GM18858 (cell line): Measurements from ENCODE around the gene ANKRD33.
A peak's percentile ranks its signal among the peaks of the same experiment; 100 is the strongest.

Source experiments
- ATAC-seq: cut with Tn5 transposase; IDR thresholded peaks from one replicate; pipeline ENCODE4 v1.9.1; 2021; ENCODE audit not compliant: unreplicated experiment

The ANKRD33 gene

GRCh38 chr12:51915951-51916350 is 28.0 kb downstream of the ANKRD33 start:
- ATAC-seq, result no peak

- ATAC-seq, result no peak
Observed at GRCh38 chr12:51917041-51917590, 29.2 kb downstream of the ANKRD33 start.

GRCh38 chr12:51917746-51918453 is 30.0 kb downstream of the ANKRD33 start:
- no peak for ATAC-seq

GRCh38 chr12:51920046-51920445 is 32.1 kb downstream of the ANKRD33 start:
- ATAC-seq, result no peak

- no peak for ATAC-seq
Observed at GRCh38 chr12:51921017-51921725, 33.3 kb downstream of the ANKRD33 start.

GRCh38 chr12:51922146-51922545 is 34.2 kb downstream of the ANKRD33 start:
- no peak for ATAC-seq

- ATAC-seq, result no peak
Observed at GRCh38 chr12:51922762-51923505, 35.0 kb downstream of the ANKRD33 start.

GRCh38 chr12:51923506-51924365 is 35.8 kb downstream of the ANKRD33 start:
- ATAC-seq, result no peak

GRCh38 chr12:51924551-51925319 is 36.8 kb downstream of the ANKRD33 start:
- peak; percentile 43 for ATAC-seq

- peak; percentile 6 for ATAC-seq
Observed at GRCh38 chr12:51925346-51926063, 37.6 kb downstream of the ANKRD33 start.

- no peak for ATAC-seq
Observed at GRCh38 chr12:51926064-51926632, 38.2 kb downstream of the ANKRD33 start.

- ATAC-seq, result no peak
Observed at GRCh38 chr12:51926718-51927117, 38.8 kb downstream of the ANKRD33 start.

- no peak for ATAC-seq
Observed at GRCh38 chr12:51932218-51933076, 44.5 kb downstream of the ANKRD33 start.

GRCh38 chr12:51934080-51934479 is 46.2 kb downstream of the ANKRD33 start:
- no peak for ATAC-seq

- no peak for ATAC-seq
Observed at GRCh38 chr12:51937926-51938325, 50.0 kb downstream of the ANKRD33 start.

- no peak for ATAC-seq
Observed at GRCh38 chr12:51938726-51939125, 50.8 kb downstream of the ANKRD33 start.

GRCh38 chr12:51941011-51941581 is 53.2 kb downstream of the ANKRD33 start:
- ATAC-seq, result no peak
